PC-9 (cell line): ENCODE measurements around the gene TIMM23. TPM values are rescaled to one million over a fixed set of nuclear protein-coding genes. Genes with fewer than 3 reads are reported as not detected.

Source experiments
- BruUV-seq: library from RNA; stranded (reverse); fragments of 400-500 nt; replicated peaks from 2 replicates; lab custom pipeline; 2021; lab: Mats Ljungman, UMichigan
- CTCF ChIA-PET: fragments of 300-600 bp; sonication (Branson Sonifier 250); formaldehyde crosslinking; loops from one replicate; lab custom pipeline; 2022; ENCODE audit warnings: antibody characterized with exemption; lab: Charles Lee
- POLR2A ChIA-PET: fragments of 300-600 bp; sonication (Branson Sonifier 250); formaldehyde crosslinking; loops from one replicate; lab custom pipeline; 2022; ENCODE audit warnings: antibody characterized with exemption; ENCODE audit not compliant: unreplicated experiment; lab: Charles Lee
- DNase-seq, 2 experiments: peaks; one replicate each; pipeline versions ENCODE4 v3.0.0 to v3.0.0-alpha.2; 2015 to 2022; ENCODE audit warnings: mixed read lengths in 1 of 2
- H2AFZ ChIP-seq: fragments of 200-600 bp; sonication (generic); 2 replicates; pipeline ENCODE4 v1.8.1; 2017; ENCODE audit warnings: antibody characterized with exemption
- H3F3A ChIP-seq: fragments of 200-600 bp; sonication (generic); 2 replicates; pipeline ENCODE4 v1.8.1; 2017; ENCODE audit warnings: antibody characterized with exemption, mild to moderate bottlenecking, low read depth; ENCODE audit not compliant: insufficient read depth
- H3K27ac ChIP-seq: fragments of 200-600 bp; sonication (generic); 2 replicates; pipeline ENCODE4 v1.6.1; 2016; ENCODE audit warnings: mixed run types
- H3K27me3 ChIP-seq: fragments of 200-600 bp; sonication (generic); 2 replicates; pipeline ENCODE4 v1.6.1; 2016; ENCODE audit warnings: low read depth, mixed run types; ENCODE audit not compliant: insufficient read depth
- H3K36me3 ChIP-seq: fragments of 200-600 bp; sonication (generic); 2 replicates; pipeline ENCODE4 v1.6.1; 2016; ENCODE audit warnings: low read depth, mixed run types
- H3K4me1 ChIP-seq: fragments of 200-600 bp; sonication (generic); replicated peaks from 2 replicates; pipeline ENCODE4 v1.6.1; 2016; ENCODE audit warnings: mixed run types; ENCODE audit not compliant: insufficient read depth
- H3K4me2 ChIP-seq: fragments of 200-600 bp; sonication (generic); 2 replicates; pipeline ENCODE4 v1.6.1; 2017; ENCODE audit warnings: mixed run types
- H3K4me3 ChIP-seq: fragments of 200-600 bp; sonication (generic); 2 replicates; pipeline ENCODE4 v1.6.1; 2016; ENCODE audit warnings: mixed run types
- H3K79me2 ChIP-seq: fragments of 200-600 bp; sonication (generic); 2 replicates; pipeline ENCODE4 v1.6.1; 2017; ENCODE audit warnings: low read depth, mixed run types
- H3K9me2 ChIP-seq: fragments of 200-600 bp; sonication (generic); 2 replicates; pipeline ENCODE4 v1.8.1; 2017; ENCODE audit warnings: mild to moderate bottlenecking; ENCODE audit not compliant: insufficient read depth
- H3K9me3 ChIP-seq: fragments of 200-600 bp; sonication (generic); 2 replicates; pipeline ENCODE4 v1.8.1; 2016; ENCODE audit warnings: low read depth; ENCODE audit not compliant: insufficient read depth
- H4K20me1 ChIP-seq: fragments of 200-600 bp; sonication (generic); 2 replicates; pipeline ENCODE4 v1.8.1; 2017; ENCODE audit not compliant: insufficient read depth
- CTCF ChIP-seq: fragments of 200-600 bp; sonication (generic); conservative IDR thresholded peaks from 2 replicates; pipeline ENCODE4 v1.6.1; 2017; ENCODE audit warnings: mixed run types, antibody characterized with exemption, mild to moderate bottlenecking, moderate library complexity
- EZH2 ChIP-seq: fragments of 200-600 bp; sonication (generic); IDR thresholded peaks from 2 replicates; pipeline ENCODE4 v1.8.0; 2017; ENCODE audit warnings: antibody characterized with exemption, low read depth
- intact Hi-C: fragments of 100-400 bp; cut with micrococcal nuclease; formaldehyde crosslinking; loops from one replicate; pipeline ENCODE4 v1.10.0; 2022; ENCODE audit not compliant: unreplicated experiment
- total RNA-seq: library from RNA; stranded (reverse); gene quantifications from 2 replicates; pipeline ENCODE4 v1.2.3, GENCODE V29; 2021

The TIMM23 gene
- total RNA-seq, 1 experiment from 2014 or later, result 82.4 TPM

- no peak overlapping the region for H2AFZ ChIP-seq
- no peaks in the 10 kb centered on the region for H3K79me2 ChIP-seq
- no peak overlapping the region for H3K27ac ChIP-seq
- ChIA-PET CTCF (no interaction called here), POLR2A (interaction anchor here (0.6 kb wide), 1 partner anchor 18 kb away, joined by 5 read pairs; no protein-coding TSS in a partner anchor)
- DNase-seq, result no peak
- H4K20me1 ChIP-seq, result peaks cover 38% of the 10 kb centered on the region
- BruUV-seq, result no TSS peak
- H3K4me1 ChIP-seq, result no peaks in the 10 kb centered on the region
- no peaks in the 10 kb centered on the region for H3K9me3 ChIP-seq
- H3K9me2 ChIP-seq, result no peaks in the 10 kb centered on the region
- no peak overlapping the region for H3K4me2 ChIP-seq
- no peaks in the 10 kb centered on the region for H3K27me3 ChIP-seq
- no peak overlapping the region for H3K4me3 ChIP-seq
- intact Hi-C loops, result no loop called here
- no peak for TF ChIP-seq EZH2
- peaks cover 37% of the 10 kb centered on the region for H3F3A ChIP-seq
- H3K36me3 ChIP-seq, result peaks cover 63% of the 10 kb centered on the region
Observed at GRCh38 chr10:46004963-46005362, 32.7 kb downstream of the TIMM23 start.

- Histone ChIP-seq H3K27me3 (no peaks in the 10 kb centered on the region), H3K36me3 (peaks cover 63% of the 10 kb centered on the region), H3K9me3 (no peaks in the 10 kb centered on the region), H3K4me2 (no peak overlapping the region), H4K20me1 (peaks cover 38% of the 10 kb centered on the region), H3K4me3 (no peak overlapping the region), H3K4me1 (no peaks in the 10 kb centered on the region), H3K79me2 (no peaks in the 10 kb centered on the region), H3K9me2 (no peaks in the 10 kb centered on the region), H3K27ac (no peak overlapping the region), H3F3A (peaks cover 37% of the 10 kb centered on the region), H2AFZ (no peak overlapping the region)
- CTCF ChIA-PET, result interaction anchor here (0.5 kb wide), 1 partner anchor 1004 kb away, joined by 6 read pairs; no protein-coding TSS in a partner anchor
- BruUV-seq, result no TSS peak
- POLR2A ChIA-PET, result no interaction called here
- no peak for TF ChIP-seq CTCF
- no peak for TF ChIP-seq EZH2
- intact Hi-C loops, result no loop called here
- no peak for DNase-seq
Observed at GRCh38 chr10:46005383-46005782, 33.1 kb downstream of the TIMM23 start.

- intact Hi-C loops, result no loop called here
- BruUV-seq, result no TSS peak
- Histone ChIP-seq H3K27ac (no peak overlapping the region), H3K79me2 (no peaks in the 10 kb centered on the region), H3K4me1 (no peaks in the 10 kb centered on the region), H3K36me3 (peaks cover 63% of the 10 kb centered on the region), H3K9me3 (no peaks in the 10 kb centered on the region), H4K20me1 (peaks cover 30% of the 10 kb centered on the region), H2AFZ (no peak overlapping the region), H3K4me2 (no peak overlapping the region), H3K9me2 (no peaks in the 10 kb centered on the region), H3F3A (peaks cover 37% of the 10 kb centered on the region), H3K4me3 (no peak overlapping the region), H3K27me3 (no peaks in the 10 kb centered on the region)
- ChIA-PET CTCF (no interaction called here), POLR2A (no interaction called here)
- TF ChIP-seq EZH2 (no peak), CTCF (no peak)
- no peak for DNase-seq
Observed at GRCh38 chr10:46006219-46006618, 33.9 kb downstream of the TIMM23 start.

DNA sequence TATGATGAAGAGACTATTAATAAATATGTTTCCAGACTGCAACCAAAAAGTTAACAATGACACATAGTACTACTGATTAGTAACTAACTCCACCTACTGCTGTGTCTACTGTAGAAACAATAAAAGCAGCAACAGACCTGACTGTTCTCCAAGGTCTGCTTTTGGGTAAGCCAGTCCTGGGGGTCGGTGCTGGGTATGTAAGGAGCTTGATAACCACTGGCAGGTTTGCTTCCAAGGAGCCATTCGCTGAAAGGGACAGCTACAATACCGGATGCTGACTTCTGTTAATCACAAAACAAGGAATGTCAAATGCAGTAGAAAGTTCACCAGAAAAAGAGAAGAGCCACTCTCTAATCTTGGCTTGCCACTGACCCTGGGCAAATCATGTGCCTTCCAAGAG is 40.5 kb downstream of the TIMM23 start:
- TF ChIP-seq CTCF, result no peak
- no peak for TF ChIP-seq EZH2
- CTCF ChIA-PET, result interaction anchor here (0.6 kb wide), 1 partner anchor 16 kb away, joined by 14 read pairs; no protein-coding TSS in a partner anchor
- Histone ChIP-seq H3K9me2 (no peaks in the 10 kb centered on the region), H3K4me1 (no peaks in the 10 kb centered on the region), H2AFZ (no peak overlapping the region), H3K4me2 (no peak overlapping the region), H3K27me3 (no peaks in the 10 kb centered on the region), H3K27ac (no peak overlapping the region), H3F3A (peaks cover 15% of the 10 kb centered on the region; the same call in 1 of the 2 replicates), H4K20me1 (peaks cover 23% of the 10 kb centered on the region), H3K36me3 (peaks cover 56% of the 10 kb centered on the region), H3K4me3 (no peak overlapping the region), H3K9me3 (no peaks in the 10 kb centered on the region), H3K79me2 (peaks cover 35% of the 10 kb centered on the region)
- intact Hi-C loops, result no loop called here
- BruUV-seq, result no TSS peak
- DNase-seq, result no peak
- POLR2A ChIA-PET, result no interaction called here
